GM21528 (cell line): ENCODE data around the gene CCM2L.

Experiments
- ATAC-seq: cut with Tn5 transposase; IDR thresholded peaks from one replicate; pipeline ENCODE4 v1.9.1; 2021; ENCODE audit warnings: mild to moderate bottlenecking, moderate library complexity; ENCODE audit not compliant: unreplicated experiment, low FRiP score

Gene CCM2L

GRCh38 chr20:32053648-32054047 is 43.4 kb downstream of the CCM2L start:
- no peak for ATAC-seq

- no peak for ATAC-seq
Observed at GRCh38 chr20:32056708-32057483, 46.7 kb downstream of the CCM2L start.

GRCh38 chr20:32057656-32058184 is 47.5 kb downstream of the CCM2L start:
- no peak for ATAC-seq

GRCh38 chr20:32059189-32059588 is 49.0 kb downstream of the CCM2L start:
- no peak for ATAC-seq

GRCh38 chr20:32062776-32063170 is 52.5 kb downstream of the CCM2L start:
- ATAC-seq = no peak

- no peak for ATAC-seq
Observed at GRCh38 chr20:32063695-32064094, 53.5 kb downstream of the CCM2L start.

GRCh38 chr20:32064667-32065066 is 54.4 kb downstream of the CCM2L start:
- ATAC-seq = no peak

GRCh38 chr20:32067234-32067821 is 57.1 kb downstream of the CCM2L start:
- no peak for ATAC-seq

- no peak for ATAC-seq
Observed at GRCh38 chr20:32068174-32068573, 57.9 kb downstream of the CCM2L start.

- ATAC-seq = no peak
Observed at GRCh38 chr20:32069711-32070110, 59.5 kb downstream of the CCM2L start.

GRCh38 chr20:32070282-32070681 is 60.0 kb downstream of the CCM2L start:
- ATAC-seq = no peak

GRCh38 chr20:32070690-32071213 is 60.5 kb downstream of the CCM2L start:
- no peak for ATAC-seq

GRCh38 chr20:32071395-32072167 is 61.3 kb downstream of the CCM2L start:
- ATAC-seq = no peak

- ATAC-seq = no peak
Observed at GRCh38 chr20:32072168-32072750, 62.0 kb downstream of the CCM2L start.

- ATAC-seq = no peak
Observed at GRCh38 chr20:32075534-32075933, 65.3 kb downstream of the CCM2L start.

GRCh38 chr20:32077190-32077589 is 67.0 kb downstream of the CCM2L start:
- no peak for ATAC-seq

- ATAC-seq = no peak
Observed at GRCh38 chr20:32078322-32078721, 68.1 kb downstream of the CCM2L start.

GRCh38 chr20:32078791-32079190 is 68.6 kb downstream of the CCM2L start:
- ATAC-seq = no peak

GRCh38 chr20:32079655-32080109 is 69.4 kb downstream of the CCM2L start:
- no peak for ATAC-seq

- ATAC-seq = no peak
Observed at GRCh38 chr20:32080783-32081182, 70.5 kb downstream of the CCM2L start.
